Fibroblast of pulmonary artery (primary cell): ENCODE results near the gene CDC42BPA.
A peak's percentile ranks its signal among the peaks of the same experiment; 100 is the strongest.

Experiments
- DNase-seq: peaks from one replicate; pipeline ENCODE4 v3.0.0-alpha.2; 2010; ENCODE audit warnings: low read depth
- H3K4me3 ChIP-seq: replicated peaks from 2 replicates; pipeline ENCODE4 v1.5.1; 2011; ENCODE audit warnings: low read depth, mild to moderate bottlenecking, control low read depth, low read length, moderate library complexity
- CTCF ChIP-seq: IDR thresholded peaks from 2 replicates; pipeline ENCODE4 v1.5.1; 2011; ENCODE audit warnings: mild to moderate bottlenecking, control low read depth, low read length, inconsistent platforms; ENCODE audit errors: missing control alignments

The CDC42BPA gene

GRCh38 chr1:226990133-226990716 lies 328.1 kb downstream of the CDC42BPA start:
- no peak for TF ChIP-seq CTCF
- peak; percentile 51 for DNase-seq
- H3K4me3 ChIP-seq, result no peak overlapping the region

GRCh38 chr1:226989085-226989920 lies 329.0 kb downstream of the CDC42BPA start:
- no peak overlapping the region for H3K4me3 ChIP-seq
- no peak for TF ChIP-seq CTCF
- DNase-seq, result no peak

GRCh38 chr1:226988334-226988666 lies 330.0 kb downstream of the CDC42BPA start:
- no peak for DNase-seq
- no peak overlapping the region for H3K4me3 ChIP-seq
- TF ChIP-seq CTCF, result no peak

- DNase-seq, result no peak
- H3K4me3 ChIP-seq, result no peak overlapping the region
- no peak for TF ChIP-seq CTCF
Measured at GRCh38 chr1:226987623-226988333, 330.5 kb downstream of the CDC42BPA start.

- no peak for DNase-seq
- no peak for TF ChIP-seq CTCF
- H3K4me3 ChIP-seq, result no peak overlapping the region
Measured at GRCh38 chr1:226987179-226987536, 331.1 kb downstream of the CDC42BPA start.

- no peak for TF ChIP-seq CTCF
- H3K4me3 ChIP-seq, result no peak overlapping the region
- no peak for DNase-seq
Measured at GRCh38 chr1:226986496-226987178, 331.7 kb downstream of the CDC42BPA start.
